MG63 (cell line): ENCODE results near the gene FGA. TPM values are rescaled to one million over a fixed set of nuclear protein-coding genes. Genes with fewer than 3 reads are reported as not detected.

Source experiments
- total RNA-seq: library from RNA; depleted of rRNA; stranded (reverse); fragments of >200 nt; shearing (Covaris generic); gene quantifications from 2 replicates; pipeline ENCODE4 v1.2.3, GENCODE V29; 2014; ENCODE audit warnings: low replicate concordance; rRNA removed

FGA gene
- total RNA-seq, 1 experiment from 2014 or later = not detected

Other genes starting within 250 kb of the FGA start
- gene DCHS2, start 98.9 kb downstream of the FGA start, total RNA-seq = under 0.01 and 0.07 TPM in 2 replicates
- gene PLRG1, start 40.3 kb downstream of the FGA start, total RNA-seq = 62.1 and 76.8 TPM in 2 replicates
- gene FGB, start 27.7 kb downstream of the FGA start, total RNA-seq = not detected in 2 replicates
- not detected in 2 replicates for gene FGG, start 21.9 kb upstream of the FGA start, total RNA-seq
- not detected in 2 replicates for gene LRAT, start 153.3 kb upstream of the FGA start, total RNA-seq
- not detected in 2 replicates for gene RBM46, start 190.5 kb upstream of the FGA start, total RNA-seq